Esophagus mucosa (tissue), 1 donor: ENCODE measurements around the gene CCDC170. TPM values are rescaled to one million over a fixed set of nuclear protein-coding genes. Genes with fewer than 3 reads are reported as not detected.
A peak's percentile ranks its signal among the peaks of the same experiment; 100 is the strongest.

Experiments
- ATAC-seq: fragments of 200-7000 bp; cut with Tn5 transposase; one replicate; pipeline ENCODE4 v1.9.1; 2020
- total RNA-seq: library from RNA; stranded (reverse); gene quantifications from one replicate; pipeline ENCODE4 v1.2.4, GENCODE V29; 2023
- donor health status: DM: yes; HTN: yes; CAD: no.

Gene CCDC170
- total RNA-seq, 1 donor from 2014 or later = 0.04 TPM

DNA sequence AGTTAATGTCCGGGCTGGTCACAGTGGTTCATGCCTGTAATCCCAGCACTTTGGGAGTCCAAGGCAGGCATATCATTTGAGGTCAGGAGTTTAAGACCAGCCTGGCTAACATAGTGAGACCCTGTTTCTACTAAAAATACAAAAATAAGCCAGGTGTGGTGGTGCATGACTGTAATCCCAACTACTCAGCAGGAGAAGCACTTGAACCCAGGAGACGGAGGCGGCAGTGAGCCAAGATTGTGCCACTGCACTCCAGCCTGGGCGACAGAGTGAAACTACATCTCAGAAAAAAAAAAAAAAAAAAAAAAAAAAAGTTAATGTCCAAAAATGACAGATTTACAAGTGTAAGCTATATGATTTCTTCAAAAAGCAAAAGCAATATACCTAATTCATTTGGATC lies 124.9 kb downstream of the CCDC170 start:
- ATAC-seq = no peak

GRCh38 chr6:151620179-151620578 lies 126.4 kb downstream of the CCDC170 start:
- ATAC-seq = no peak

GRCh38 chr6:151624071-151624470 lies 130.3 kb downstream of the CCDC170 start:
- ATAC-seq = no peak

GRCh38 chr6:151624481-151624880 lies 130.7 kb downstream of the CCDC170 start:
- no peak for ATAC-seq

- no peak for ATAC-seq
Observed at GRCh38 chr6:151624900-151625536, 131.2 kb downstream of the CCDC170 start.

DNA sequence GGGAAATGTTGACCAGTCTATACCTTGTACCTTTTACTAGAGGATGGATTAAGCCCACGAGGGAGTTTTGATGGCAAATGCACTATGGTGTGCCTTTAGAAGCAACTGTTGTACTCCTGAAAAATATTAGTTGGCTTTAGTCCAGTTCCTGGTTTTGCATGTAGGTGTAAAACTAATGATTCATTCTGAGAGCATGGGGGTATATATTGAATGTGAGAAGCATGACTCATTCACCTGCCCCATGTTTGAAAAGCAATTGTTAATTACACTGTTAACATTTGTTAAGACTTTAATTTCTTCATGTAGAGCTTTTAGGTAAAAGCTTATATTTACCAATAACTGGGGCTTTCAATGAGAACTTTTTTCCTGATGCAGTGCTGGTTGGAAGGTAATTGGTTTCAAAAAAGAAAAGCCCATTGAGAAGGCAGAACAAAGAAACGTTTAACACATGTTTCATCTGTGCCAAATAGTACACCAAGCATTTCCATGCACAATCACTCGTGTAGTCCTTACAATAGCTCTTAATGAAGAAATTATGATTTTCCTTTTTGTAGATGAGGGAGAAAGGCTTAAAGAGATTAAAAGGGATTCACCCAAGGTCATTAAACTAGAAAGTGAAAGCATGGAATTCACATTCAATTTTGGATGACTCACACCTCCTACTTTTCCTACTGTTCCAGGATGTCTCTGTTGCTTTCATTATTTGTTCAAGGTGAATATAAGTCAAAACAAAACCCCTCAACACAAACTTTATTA lies 134.1 kb downstream of the CCDC170 start:
- peak; percentile 66 for ATAC-seq

GRCh38 chr6:151629791-151630190 lies 136.0 kb downstream of the CCDC170 start:
- ATAC-seq = peak; percentile 90

DNA sequence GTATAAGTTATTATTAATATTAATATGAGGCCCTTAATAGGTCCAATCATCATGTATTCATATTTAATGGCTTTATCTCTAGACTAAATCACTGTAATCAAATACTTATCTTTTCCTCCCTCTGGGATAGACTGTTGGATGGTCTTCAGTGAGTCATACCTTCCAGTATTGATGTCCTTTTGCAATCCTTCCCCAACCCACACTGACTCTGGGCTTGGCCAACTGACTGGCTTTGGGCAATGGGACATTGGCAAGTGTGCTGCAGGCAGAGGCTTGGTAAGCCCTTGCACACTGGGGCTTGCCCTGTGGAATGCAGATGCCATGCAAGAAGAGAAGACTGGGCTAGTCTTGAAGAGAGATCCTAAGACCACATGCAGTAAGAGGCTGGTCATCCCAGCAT lies 136.6 kb downstream of the CCDC170 start:
- ATAC-seq = no peak

- ATAC-seq = no peak
Observed at GRCh38 chr6:151630991-151631655, 137.3 kb downstream of the CCDC170 start.

DNA sequence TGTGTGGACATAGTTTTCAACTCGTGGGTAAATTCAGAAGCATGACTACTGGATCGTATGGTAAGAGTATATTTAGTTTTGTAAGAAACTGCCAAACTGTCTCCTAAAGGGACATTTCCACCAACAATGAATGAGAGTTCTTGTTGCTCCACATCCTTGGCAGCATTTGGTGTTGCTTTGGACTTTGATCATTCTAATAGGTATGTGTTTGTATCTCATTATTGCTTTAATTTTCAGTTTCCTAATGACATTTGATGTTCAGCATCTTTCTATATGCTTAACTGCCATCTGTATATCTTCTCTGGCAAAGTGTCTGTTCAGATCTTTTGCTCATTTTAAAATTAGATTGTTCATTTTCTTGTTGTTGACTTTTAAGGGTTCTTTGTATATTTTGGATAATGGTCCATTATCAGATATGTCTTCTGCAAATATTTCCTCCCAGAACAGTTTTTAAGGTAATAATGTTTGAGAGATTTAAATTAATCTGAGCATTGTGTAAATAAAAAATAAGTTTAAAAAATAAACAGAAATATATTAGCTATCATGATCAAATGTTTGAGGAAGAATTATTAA lies 138.7 kb downstream of the CCDC170 start:
- ATAC-seq = no peak

DNA sequence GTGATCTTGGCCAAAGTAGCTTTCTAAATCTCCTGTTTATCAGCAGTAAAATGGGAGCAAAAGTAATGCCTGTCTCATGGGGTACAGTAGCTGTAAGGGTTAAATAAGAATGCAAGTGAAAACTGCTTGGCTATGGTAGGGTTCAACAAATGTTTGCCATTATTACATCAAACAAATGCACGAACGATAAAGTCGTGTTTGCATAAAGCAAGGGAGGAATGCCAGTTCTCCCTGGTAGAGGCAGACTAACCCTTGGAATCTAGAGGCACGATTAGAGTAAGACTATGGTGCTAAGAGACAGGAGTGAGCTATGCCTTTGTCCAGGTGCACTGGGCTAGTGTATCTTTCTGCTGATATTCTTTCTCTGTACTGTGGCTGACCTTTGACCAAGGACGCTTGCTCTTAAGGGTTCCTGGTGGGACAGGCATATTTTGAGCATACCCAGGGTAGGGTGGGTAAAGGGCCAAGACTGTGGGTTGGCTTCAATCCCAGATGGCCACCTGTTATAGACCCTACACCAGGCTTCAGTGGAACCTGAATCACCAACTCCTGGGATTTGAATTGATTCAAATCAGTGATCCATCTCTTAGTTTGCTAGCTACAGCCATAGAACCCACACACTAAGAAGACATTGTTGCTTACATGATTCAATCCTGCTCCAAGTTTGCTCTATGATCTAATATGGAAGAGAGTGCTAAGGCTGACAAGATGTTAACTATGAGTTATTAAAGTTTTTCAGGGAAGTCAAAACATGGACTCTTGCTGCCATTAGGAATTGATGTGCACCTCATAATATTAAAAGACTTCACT lies 139.9 kb downstream of the CCDC170 start:
- no peak for ATAC-seq

DNA sequence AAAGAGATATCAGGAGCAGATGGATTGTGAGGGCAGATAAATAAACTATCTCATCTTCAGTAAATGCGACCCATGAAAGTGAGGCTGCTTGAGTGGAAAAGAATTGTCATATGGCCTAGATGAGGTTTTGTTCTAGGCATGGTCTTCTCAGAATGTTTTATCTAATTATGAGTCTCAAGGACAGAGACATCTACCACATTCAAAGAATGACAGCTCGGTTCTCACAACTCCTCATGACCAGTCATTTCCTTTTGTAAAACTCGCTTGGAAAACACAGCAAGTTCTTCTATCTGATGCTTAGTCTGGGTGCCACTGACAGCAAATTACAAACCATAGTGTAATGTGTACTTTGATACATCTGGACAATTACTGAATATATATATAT lies 140.5 kb downstream of the CCDC170 start:
- no peak for ATAC-seq

DNA sequence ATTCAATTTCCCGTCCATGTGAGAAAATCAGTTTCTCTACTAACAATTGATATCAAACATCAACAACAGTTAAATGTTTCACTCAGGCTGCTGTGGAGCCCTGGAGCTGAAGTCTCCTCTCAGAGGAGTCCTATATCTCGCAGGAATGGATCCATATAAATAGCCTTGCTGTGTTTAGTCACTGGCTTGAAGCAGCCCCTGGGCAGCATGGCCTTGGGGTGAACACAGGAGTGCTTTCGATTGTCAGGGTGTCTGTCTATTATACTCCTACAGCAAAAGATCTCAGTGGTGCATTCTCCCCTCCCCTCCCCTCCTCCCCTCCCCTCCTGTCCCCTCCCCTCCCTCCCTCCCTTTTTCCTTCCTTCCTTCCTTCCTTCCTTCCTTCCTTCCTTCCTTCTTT lies 141.9 kb downstream of the CCDC170 start:
- ATAC-seq = no peak

DNA sequence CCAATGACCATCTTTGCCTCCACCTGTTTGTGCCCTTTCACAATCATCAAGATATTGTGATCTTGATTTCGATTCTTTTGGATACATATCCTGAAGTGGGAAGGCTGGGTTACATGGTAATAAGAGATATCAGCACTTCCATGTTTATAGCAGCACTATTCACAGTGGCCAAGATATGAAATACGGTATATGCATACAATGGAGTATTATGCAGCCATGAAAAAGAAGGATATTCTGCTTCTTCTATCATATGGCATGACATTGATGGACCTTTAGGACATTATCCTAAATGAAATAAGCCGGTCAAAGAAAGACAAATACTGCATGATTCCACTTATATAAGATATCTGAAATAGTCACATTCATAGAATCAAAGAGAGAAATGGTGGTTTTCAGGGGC lies 144.0 kb downstream of the CCDC170 start:
- ATAC-seq = no peak

GRCh38 chr6:151639750-151640149 lies 145.9 kb downstream of the CCDC170 start:
- no peak for ATAC-seq

DNA sequence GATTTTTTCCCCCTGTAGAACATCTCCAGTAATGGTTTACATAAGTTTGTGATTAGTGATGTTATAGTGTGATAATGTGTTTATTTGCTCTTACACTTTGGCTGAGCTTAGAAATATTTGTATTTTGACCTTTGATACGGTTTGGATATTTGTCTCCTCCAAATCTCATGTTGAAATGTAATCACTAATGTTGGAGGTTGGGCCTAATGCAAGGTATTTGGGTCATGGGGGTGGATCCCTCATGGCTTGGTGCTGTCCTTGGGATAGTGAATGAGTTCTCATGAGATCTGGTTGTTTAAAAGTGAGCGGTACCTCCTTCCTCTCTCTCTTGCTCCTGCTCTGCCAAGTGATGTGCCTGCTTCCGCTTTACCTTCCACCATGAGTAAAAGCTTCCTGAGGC lies 147.2 kb downstream of the CCDC170 start:
- ATAC-seq = no peak

- no peak for ATAC-seq
Observed at GRCh38 chr6:151647976-151648639, 154.3 kb downstream of the CCDC170 start.

GRCh38 chr6:151649835-151650234 lies 156.0 kb downstream of the CCDC170 start:
- ATAC-seq = no peak

DNA sequence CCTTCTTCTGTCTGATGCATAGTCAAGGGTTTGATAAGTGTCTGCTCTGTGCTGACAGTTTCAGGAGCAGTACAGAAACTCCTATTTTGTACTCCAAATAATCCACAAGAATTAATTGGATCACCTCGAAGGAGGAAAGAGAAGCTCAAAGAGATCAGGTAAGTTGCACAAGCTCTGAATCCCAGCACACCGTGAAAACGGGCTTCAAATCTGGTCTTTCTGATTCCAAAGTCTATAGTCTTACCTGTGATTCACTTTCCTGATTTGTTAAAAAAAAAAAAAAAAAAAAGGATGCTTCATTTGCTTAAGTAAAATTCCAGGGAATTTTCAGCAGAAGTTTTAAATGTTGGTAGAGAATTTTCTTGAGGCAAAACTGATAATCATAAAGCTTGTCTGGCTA lies 157.8 kb downstream of the CCDC170 start:
- no peak for ATAC-seq

DNA sequence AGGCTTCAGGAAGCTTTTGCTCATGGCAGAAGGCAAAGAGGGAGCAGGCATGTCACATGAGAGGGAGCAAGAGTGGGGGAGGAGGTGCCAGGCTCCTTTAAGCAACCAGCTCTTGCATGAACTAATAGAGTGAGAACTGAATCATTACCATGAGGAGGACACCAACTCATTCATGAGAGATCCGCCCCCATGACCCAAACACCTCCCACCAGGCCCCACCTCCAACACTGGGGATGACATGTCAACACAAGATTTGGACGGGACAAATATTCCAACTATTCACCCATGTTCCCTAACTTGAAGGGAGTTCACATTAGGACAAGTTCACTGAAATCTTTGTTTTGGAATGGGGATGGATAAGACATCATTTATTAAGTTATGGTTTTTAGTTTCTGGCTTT lies 158.5 kb downstream of the CCDC170 start:
- peak; percentile 61 for ATAC-seq

GRCh38 chr6:151655099-151655498 lies 161.3 kb downstream of the CCDC170 start:
- ATAC-seq = no peak

GRCh38 chr6:151656392-151656791 lies 162.6 kb downstream of the CCDC170 start:
- ATAC-seq = no peak
